ENCODE results near the gene PFN2. TPM values are rescaled to one million over a fixed set of nuclear protein-coding genes. Genes with fewer than 3 reads are reported as not detected.
A peak's percentile ranks its signal among the peaks of the same experiment; 100 is the strongest.
"Not testable (repeated sequence)": the region's sequence is repeated elsewhere in the genome, so short reads cannot be mapped to it uniquely, and the experiment has no call there.

The PFN2 gene
- total RNA-seq, 2 donors from 2014 or later: 3.2 to 5.9 TPM

- peaks cover 11% of the 10 kb centered on the region for H3K4me1 Mint-ChIP-seq (ENCODE audit: low read depth)
- H3K9me3 Mint-ChIP-seq: no peaks in the 10 kb centered on the region
- no peaks in the 10 kb centered on the region for H3K36me3 Mint-ChIP-seq (ENCODE audit: insufficient read depth in 2 of 2)
- DNase-seq (no peak), ATAC-seq (replicated peaks in 1 of 2) (no peak)
- H3K4me3 Mint-ChIP-seq: no peak overlapping the region
- H3K27ac Mint-ChIP-seq: no peak overlapping the region
- no peaks in the 10 kb centered on the region for H3K27me3 Mint-ChIP-seq (ENCODE audit: low read depth)
These were observed 11.3 kb downstream of the PFN2 start for GRCh38 chr3:149959443-149959842.

- Mint-ChIP-seq H3K4me1 (ENCODE audit: low read depth) (peaks cover 17% of the 10 kb centered on the region), H3K27me3 (ENCODE audit: low read depth) (no peaks in the 10 kb centered on the region), H3K4me3 (no peak overlapping the region), H3K27ac (no peak overlapping the region), H3K9me3 (no peaks in the 10 kb centered on the region), H3K36me3 (ENCODE audit: insufficient read depth in 2 of 2) (no peaks in the 10 kb centered on the region)
- no peak for DNase-seq
- ATAC-seq (replicated peaks in 1 of 2): peak; percentile 43 to 89
These were observed 12.4 kb downstream of the PFN2 start for GRCh38 chr3:149958171-149958796.

GRCh38 chr3:149957361-149958125, 13.2 kb downstream of the PFN2 start:
- Mint-ChIP-seq H3K27ac (no peak overlapping the region), H3K4me3 (no peak overlapping the region), H3K4me1 (ENCODE audit: low read depth) (peaks cover 17% of the 10 kb centered on the region), H3K9me3 (no peaks in the 10 kb centered on the region), H3K36me3 (ENCODE audit: insufficient read depth in 2 of 2) (no peaks in the 10 kb centered on the region), H3K27me3 (ENCODE audit: low read depth) (no peaks in the 10 kb centered on the region)
- ATAC-seq (replicated peaks in 1 of 2): no peak
- no peak for DNase-seq

DNA sequence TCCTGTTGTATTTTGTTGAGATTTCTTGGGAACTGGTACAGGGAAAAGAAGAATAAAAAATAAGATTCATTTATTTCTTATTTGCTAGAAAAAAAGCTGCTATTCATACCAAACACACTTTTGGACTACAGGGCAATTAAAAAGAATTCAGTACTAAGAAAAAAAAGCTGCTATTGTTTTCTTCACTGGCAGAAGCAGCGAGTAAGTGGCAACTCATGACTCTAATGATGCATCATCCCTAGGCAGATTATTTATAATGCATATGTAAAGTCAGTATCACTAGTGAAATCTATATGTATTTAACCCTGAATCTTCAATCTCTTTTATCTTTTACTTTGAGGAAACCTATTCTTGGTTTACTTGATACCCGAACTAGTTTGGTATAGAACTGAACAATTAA, 15.2 kb downstream of the PFN2 start:
- Mint-ChIP-seq H3K36me3 (ENCODE audit: insufficient read depth in 2 of 2) (no peaks in the 10 kb centered on the region), H3K9me3 (no peaks in the 10 kb centered on the region), H3K4me1 (ENCODE audit: low read depth) (peaks cover 17% of the 10 kb centered on the region), H3K27me3 (ENCODE audit: low read depth) (no peaks in the 10 kb centered on the region), H3K4me3 (no peak overlapping the region), H3K27ac (peak overlapping the region; percentile 33)
- no peak for ATAC-seq (replicated peaks in 1 of 2)
- DNase-seq: no peak

DNA sequence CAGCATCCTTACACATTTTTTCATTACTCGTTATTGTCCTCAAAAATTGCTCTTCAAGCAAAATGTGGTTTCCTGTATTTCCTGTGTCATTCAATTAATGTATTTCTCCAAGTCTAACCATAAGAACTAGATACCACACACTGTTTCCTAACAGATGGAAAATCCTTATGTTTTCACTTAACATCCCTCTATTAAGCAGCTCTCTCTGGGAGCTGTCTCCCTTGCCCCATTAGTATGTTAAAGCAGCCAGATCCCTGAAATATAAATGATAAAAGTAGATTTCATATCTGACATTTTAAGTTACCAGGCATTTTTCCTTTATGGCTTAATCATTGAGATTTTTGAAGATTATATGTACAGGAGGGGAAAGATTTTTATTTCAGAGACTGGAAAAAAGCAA, 15.9 kb downstream of the PFN2 start:
- Mint-ChIP-seq H3K4me3 (no peak overlapping the region), H3K27ac (no peak overlapping the region), H3K27me3 (ENCODE audit: low read depth) (no peaks in the 10 kb centered on the region), H3K36me3 (ENCODE audit: insufficient read depth in 2 of 2) (no peaks in the 10 kb centered on the region), H3K4me1 (ENCODE audit: low read depth) (peaks cover 17% of the 10 kb centered on the region), H3K9me3 (no peaks in the 10 kb centered on the region)
- no peak for ATAC-seq (replicated peaks in 1 of 2)
- no peak for DNase-seq

GRCh38 chr3:149949181-149949580, 21.5 kb downstream of the PFN2 start:
- Mint-ChIP-seq H3K9me3 (no peaks in the 10 kb centered on the region), H3K27me3 (ENCODE audit: low read depth) (no peaks in the 10 kb centered on the region), H3K27ac (no peak overlapping the region), H3K4me1 (ENCODE audit: low read depth) (peaks cover 3% of the 10 kb centered on the region), H3K36me3 (ENCODE audit: insufficient read depth in 2 of 2) (peaks cover 1 to 5% of the 10 kb centered on the region in 2 donors), H3K4me3 (no peak overlapping the region)
- ATAC-seq (replicated peaks in 1 of 2) (no peak), DNase-seq (no peak)

DNA sequence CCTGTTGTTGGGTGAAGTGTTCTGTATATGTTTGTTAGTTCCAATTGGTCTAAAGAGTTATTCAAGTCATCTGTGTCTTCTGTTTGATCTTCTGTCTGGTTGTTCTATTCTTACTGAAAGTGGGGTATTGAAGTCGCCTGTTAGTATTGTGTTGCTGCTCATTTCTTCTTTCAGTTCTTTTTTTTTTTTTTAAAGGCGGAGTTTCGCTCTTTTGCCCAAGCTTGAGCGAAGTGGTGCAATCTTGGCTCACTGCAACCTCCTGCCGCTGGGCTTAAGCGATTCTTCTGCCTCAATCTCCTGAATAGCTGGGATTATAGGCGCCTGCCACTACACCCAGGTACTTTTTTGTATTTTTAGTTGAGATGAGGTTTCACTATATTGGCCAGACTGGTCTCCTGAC, 23.5 kb downstream of the PFN2 start:
- no peaks in the 10 kb centered on the region for H3K4me1 Mint-ChIP-seq (ENCODE audit: low read depth)
- peak overlapping the region; percentile 86 for H3K27ac Mint-ChIP-seq
- no peaks in the 10 kb centered on the region for H3K27me3 Mint-ChIP-seq (ENCODE audit: low read depth)
- H3K4me3 Mint-ChIP-seq: no peak overlapping the region
- H3K36me3 Mint-ChIP-seq (ENCODE audit: insufficient read depth in 2 of 2): peaks cover 11 to 13% of the 10 kb centered on the region in 2 donors
- peaks cover 0 to 1% of the 10 kb centered on the region in 2 donors for H3K9me3 Mint-ChIP-seq
- DNase-seq (no peak), ATAC-seq (replicated peaks in 1 of 2) (no peak)

DNA sequence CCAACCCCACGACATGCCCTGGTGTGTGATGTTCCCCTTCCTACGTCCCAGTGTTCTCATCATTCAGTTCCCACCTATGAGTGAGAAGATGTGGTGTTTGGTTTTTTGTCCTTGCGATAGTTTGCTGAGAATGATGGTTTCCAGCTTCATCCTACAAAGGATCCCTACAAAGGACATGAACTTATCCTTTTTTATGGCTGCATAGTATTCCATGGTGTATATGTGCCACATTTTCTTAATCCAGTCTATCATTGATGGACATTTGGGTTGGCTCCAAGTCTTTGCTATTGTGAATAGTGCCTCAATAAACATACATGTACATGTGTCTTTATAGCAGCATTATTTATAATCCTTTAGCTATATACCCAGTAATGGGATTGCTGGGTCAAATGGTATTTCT, 26.7 kb downstream of the PFN2 start:
- H3K36me3 Mint-ChIP-seq (ENCODE audit: insufficient read depth in 2 of 2): peaks cover 14% of the 10 kb centered on the region in 2 donors
- H3K27me3 Mint-ChIP-seq (ENCODE audit: low read depth); H3K4me1 Mint-ChIP-seq (ENCODE audit: low read depth); DNase-seq; H3K4me3 Mint-ChIP-seq; ATAC-seq (replicated peaks in 1 of 2); H3K9me3 Mint-ChIP-seq; H3K27ac Mint-ChIP-seq: not testable (repeated sequence)

DNA sequence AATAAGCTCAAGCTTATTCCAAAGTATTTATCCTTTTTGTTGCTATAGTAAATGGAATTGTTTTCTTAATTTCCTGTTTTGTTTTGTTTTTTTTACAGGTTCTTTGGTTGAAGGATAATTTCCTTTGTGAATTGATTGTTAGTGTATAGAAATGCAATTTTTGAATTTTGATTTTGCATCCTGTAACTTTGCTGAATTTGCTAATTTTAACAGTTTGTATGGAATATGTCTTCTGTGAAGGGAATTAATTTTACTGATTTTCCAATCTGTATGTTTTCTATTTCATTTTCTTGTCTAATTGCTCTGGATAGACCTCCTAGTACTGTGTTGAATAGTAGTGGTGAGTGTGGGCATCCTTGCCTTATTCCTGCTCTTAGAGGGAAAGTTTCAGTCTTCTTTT, 28.3 kb downstream of the PFN2 start:
- peaks cover 0 to 1% of the 10 kb centered on the region in 2 donors for H3K9me3 Mint-ChIP-seq
- peak overlapping the region; percentile 52 for H3K27ac Mint-ChIP-seq
- H3K4me1 Mint-ChIP-seq (ENCODE audit: low read depth): peaks cover 6% of the 10 kb centered on the region
- peaks cover 12 to 14% of the 10 kb centered on the region in 2 donors for H3K36me3 Mint-ChIP-seq (ENCODE audit: insufficient read depth in 2 of 2)
- ATAC-seq (replicated peaks in 1 of 2): no peak
- DNase-seq: no peak
- no peak overlapping the region for H3K4me3 Mint-ChIP-seq
- no peaks in the 10 kb centered on the region for H3K27me3 Mint-ChIP-seq (ENCODE audit: low read depth)

DNA sequence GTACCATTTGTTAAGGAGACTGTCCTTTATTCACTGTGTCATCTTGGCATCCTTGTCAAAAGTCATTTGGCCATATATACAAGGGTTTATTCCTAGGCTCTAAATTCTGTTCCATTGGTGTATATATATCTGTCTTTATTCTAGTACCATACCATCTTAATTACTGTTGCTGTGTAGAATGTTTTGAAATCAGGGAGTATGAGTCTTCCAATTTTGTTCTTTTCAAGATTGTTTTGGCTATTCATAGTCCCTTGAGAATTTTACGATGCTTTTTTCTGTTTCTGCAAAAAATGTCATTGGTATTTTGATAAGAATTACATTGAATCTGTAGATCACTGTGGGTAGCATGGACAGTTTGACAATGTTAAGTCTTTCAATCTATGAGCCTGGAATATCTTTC, 28.7 kb downstream of the PFN2 start:
- no peaks in the 10 kb centered on the region for H3K27me3 Mint-ChIP-seq (ENCODE audit: low read depth)
- no peak overlapping the region for H3K4me3 Mint-ChIP-seq
- ATAC-seq (replicated peaks in 1 of 2) (no peak), DNase-seq (no peak)
- peak overlapping the region; percentile 52 for H3K27ac Mint-ChIP-seq
- H3K4me1 Mint-ChIP-seq (ENCODE audit: low read depth): peaks cover 6% of the 10 kb centered on the region
- peaks cover 12 to 13% of the 10 kb centered on the region in 2 donors for H3K36me3 Mint-ChIP-seq (ENCODE audit: insufficient read depth in 2 of 2)
- H3K9me3 Mint-ChIP-seq: peaks cover 0 to 1% of the 10 kb centered on the region in 2 donors

- Mint-ChIP-seq H3K27ac (no peak overlapping the region), H3K4me3 (no peak overlapping the region), H3K27me3 (ENCODE audit: low read depth) (no peaks in the 10 kb centered on the region), H3K36me3 (ENCODE audit: insufficient read depth in 2 of 2) (peaks cover 12 to 14% of the 10 kb centered on the region in 2 donors), H3K4me1 (ENCODE audit: low read depth) (peaks cover 11% of the 10 kb centered on the region), H3K9me3 (peaks cover 0 to 1% of the 10 kb centered on the region in 2 donors)
- DNase-seq: no peak
- no peak for ATAC-seq (replicated peaks in 1 of 2)
These were observed 29.5 kb downstream of the PFN2 start for GRCh38 chr3:149941186-149941585.

GRCh38 chr3:149938392-149939055, 32.2 kb downstream of the PFN2 start:
- not testable (repeated sequence) for H3K9me3 Mint-ChIP-seq; H3K27me3 Mint-ChIP-seq (ENCODE audit: low read depth); ATAC-seq (replicated peaks in 1 of 2); DNase-seq; H3K4me3 Mint-ChIP-seq; H3K27ac Mint-ChIP-seq
- Mint-ChIP-seq H3K36me3 (ENCODE audit: insufficient read depth in 2 of 2) (peaks cover 10 to 12% of the 10 kb centered on the region in 2 donors), H3K4me1 (ENCODE audit: low read depth) (peaks cover 19% of the 10 kb centered on the region)

- H3K36me3 Mint-ChIP-seq (ENCODE audit: insufficient read depth in 2 of 2): peaks cover 5 to 11% of the 10 kb centered on the region in 2 donors
- H3K27me3 Mint-ChIP-seq (ENCODE audit: low read depth): no peaks in the 10 kb centered on the region
- H3K4me1 Mint-ChIP-seq (ENCODE audit: low read depth): peaks cover 19% of the 10 kb centered on the region
- ATAC-seq (replicated peaks in 1 of 2) (peak in 1 of 2 donors; percentile 58), DNase-seq (peak; percentile 23 to 51)
- peaks cover 0 to 1% of the 10 kb centered on the region in 2 donors for H3K9me3 Mint-ChIP-seq
- H3K27ac Mint-ChIP-seq: no peak overlapping the region
- no peak overlapping the region for H3K4me3 Mint-ChIP-seq
These were observed 33.9 kb downstream of the PFN2 start for GRCh38 chr3:149936812-149937230.

Data from activated T-cell treated with anti-CD3 and anti-CD28 coated beads, Interleukin-2, amount 50 U/mL, for 72 hours (primary cell).